Nephron (organoid): ENCODE data around the gene WNT3A.

Source experiments
- H3K27ac Mint-ChIP-seq, 3 experiments: 2 replicates each; pipeline ENCODE4 v1.8.0; 2020; ENCODE audit warnings: mixed read lengths in 3 of 3, mild to moderate bottlenecking in 2 of 3, moderate library complexity in 1 of 3
- H3K27me3 Mint-ChIP-seq: 2 replicates; pipeline ENCODE4 v1.8.0; 2021; ENCODE audit warnings: low read depth, mild to moderate bottlenecking, moderate library complexity, mixed read lengths
- H3K36me3 Mint-ChIP-seq: 2 replicates; pipeline ENCODE4 v1.8.0; 2020; ENCODE audit warnings: low read depth, mixed read lengths
- H3K4me1 Mint-ChIP-seq: 2 replicates; pipeline ENCODE4 v1.8.0; 2020; ENCODE audit warnings: mixed read lengths
- H3K4me3 Mint-ChIP-seq, 3 experiments: 2 replicates each; pipeline ENCODE4 v1.8.0; 2020; ENCODE audit warnings: mild to moderate bottlenecking in 3 of 3, mixed read lengths in 3 of 3, moderate library complexity in 2 of 3
- H3K9me3 Mint-ChIP-seq: 2 replicates; pipeline ENCODE4 v1.8.0; 2020; ENCODE audit warnings: mixed read lengths
- TF ChIP-seq, protein P1 (sequence below), 3 experiments: fragments of 200-600 bp; sonication (generic); IDR thresholded peaks; one replicate each; pipeline ENCODE4 v1.5.0; 2021; ENCODE audit warnings: antibody characterized with exemption in 3 of 3; ENCODE audit not compliant: unreplicated experiment in 3 of 3

WNT3A gene

GRCh38 chr1:228036701-228037231 lies 30.0 kb downstream of the WNT3A start:
- TF ChIP-seq, protein P1, sequence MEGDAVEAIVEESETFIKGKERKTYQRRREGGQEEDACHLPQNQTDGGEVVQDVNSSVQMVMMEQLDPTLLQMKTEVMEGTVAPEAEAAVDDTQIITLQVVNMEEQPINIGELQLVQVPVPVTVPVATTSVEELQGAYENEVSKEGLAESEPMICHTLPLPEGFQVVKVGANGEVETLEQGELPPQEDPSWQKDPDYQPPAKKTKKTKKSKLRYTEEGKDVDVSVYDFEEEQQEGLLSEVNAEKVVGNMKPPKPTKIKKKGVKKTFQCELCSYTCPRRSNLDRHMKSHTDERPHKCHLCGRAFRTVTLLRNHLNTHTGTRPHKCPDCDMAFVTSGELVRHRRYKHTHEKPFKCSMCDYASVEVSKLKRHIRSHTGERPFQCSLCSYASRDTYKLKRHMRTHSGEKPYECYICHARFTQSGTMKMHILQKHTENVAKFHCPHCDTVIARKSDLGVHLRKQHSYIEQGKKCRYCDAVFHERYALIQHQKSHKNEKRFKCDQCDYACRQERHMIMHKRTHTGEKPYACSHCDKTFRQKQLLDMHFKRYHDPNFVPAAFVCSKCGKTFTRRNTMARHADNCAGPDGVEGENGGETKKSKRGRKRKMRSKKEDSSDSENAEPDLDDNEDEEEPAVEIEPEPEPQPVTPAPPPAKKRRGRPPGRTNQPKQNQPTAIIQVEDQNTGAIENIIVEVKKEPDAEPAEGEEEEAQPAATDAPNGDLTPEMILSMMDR (IDR thresholded peaks at IDR 0.05; ENCODE audit: unreplicated experiment in 3 of 3) = no peak
- no peaks in the 10 kb centered on the region for H3K36me3 Mint-ChIP-seq
- peaks cover 14% of the 10 kb centered on the region for H3K9me3 Mint-ChIP-seq
- peaks cover 31% of the 10 kb centered on the region for H3K27me3 Mint-ChIP-seq
- no peaks in the 10 kb centered on the region for H3K4me1 Mint-ChIP-seq
- H3K4me3 Mint-ChIP-seq = no peak overlapping the region
- H3K27ac Mint-ChIP-seq = no peak overlapping the region

DNA sequence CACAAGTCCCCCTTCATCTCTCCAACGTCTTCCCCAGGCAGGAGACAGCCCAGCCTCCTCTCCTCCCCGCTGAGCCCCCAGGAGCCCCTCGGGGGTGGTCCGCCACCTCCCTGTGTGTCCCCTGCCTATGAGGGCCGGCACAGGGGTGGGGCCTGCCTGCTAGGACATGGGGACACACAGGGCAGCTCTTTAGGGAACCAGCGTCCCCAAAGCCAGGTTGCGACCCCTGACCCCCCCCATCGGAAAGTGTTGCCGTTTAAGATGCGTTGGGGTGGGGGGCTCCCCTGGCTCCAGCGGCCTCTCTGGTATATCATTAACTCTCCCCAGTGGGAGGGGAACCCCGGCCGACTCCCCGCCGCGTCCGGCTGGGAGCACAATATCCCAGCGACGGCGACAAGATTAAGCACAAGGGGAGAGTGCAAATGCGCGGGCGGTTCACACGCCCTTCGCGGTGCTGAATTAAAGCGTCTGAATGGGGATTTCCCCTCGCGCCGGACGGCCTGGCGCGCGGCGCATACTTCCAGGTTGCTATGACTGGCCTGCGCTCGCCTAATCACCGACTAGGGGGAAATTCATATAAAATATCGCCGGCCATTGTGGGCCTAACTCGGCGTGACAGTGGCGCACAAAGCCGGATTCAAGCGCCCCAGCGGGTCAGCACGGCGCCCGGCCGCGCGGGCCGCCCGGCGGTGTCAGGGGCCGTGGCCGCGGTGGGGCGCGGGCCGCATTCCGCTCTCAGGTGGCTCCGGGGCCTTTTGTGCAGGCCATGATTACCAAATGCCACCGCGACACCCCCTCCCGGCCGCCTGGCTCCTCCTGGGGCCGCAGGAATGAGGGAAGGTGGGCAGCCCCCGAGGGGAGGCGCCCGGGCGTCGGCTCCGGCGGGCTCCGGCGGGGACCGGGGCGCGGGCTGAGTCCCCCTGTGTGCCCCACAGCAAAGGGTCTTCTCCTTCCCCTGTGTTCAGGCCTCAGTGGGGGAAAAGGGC lies 30.9 kb downstream of the WNT3A start:
- H3K36me3 Mint-ChIP-seq = no peaks in the 10 kb centered on the region
- peaks cover 11% of the 10 kb centered on the region for H3K9me3 Mint-ChIP-seq
- H3K4me3 Mint-ChIP-seq = peak overlapping the region; percentile 18 to 56 (median 43)
- H3K27me3 Mint-ChIP-seq = peaks cover 27% of the 10 kb centered on the region
- TF ChIP-seq, protein P1 (IDR thresholded peaks at IDR 0.05; ENCODE audit: unreplicated experiment in 3 of 3) = no peak
- H3K27ac Mint-ChIP-seq = no peak overlapping the region
- no peaks in the 10 kb centered on the region for H3K4me1 Mint-ChIP-seq

GRCh38 chr1:228038387-228039005 lies 31.7 kb downstream of the WNT3A start:
- Mint-ChIP-seq H3K4me1 (no peaks in the 10 kb centered on the region), H3K27ac (no peak overlapping the region), H3K4me3 (no peak overlapping the region), H3K27me3 (peaks cover 27% of the 10 kb centered on the region), H3K9me3 (peaks cover 3% of the 10 kb centered on the region), H3K36me3 (no peaks in the 10 kb centered on the region)
- TF ChIP-seq, protein P1 (IDR thresholded peaks at IDR 0.05; ENCODE audit: unreplicated experiment in 3 of 3) = no peak

DNA sequence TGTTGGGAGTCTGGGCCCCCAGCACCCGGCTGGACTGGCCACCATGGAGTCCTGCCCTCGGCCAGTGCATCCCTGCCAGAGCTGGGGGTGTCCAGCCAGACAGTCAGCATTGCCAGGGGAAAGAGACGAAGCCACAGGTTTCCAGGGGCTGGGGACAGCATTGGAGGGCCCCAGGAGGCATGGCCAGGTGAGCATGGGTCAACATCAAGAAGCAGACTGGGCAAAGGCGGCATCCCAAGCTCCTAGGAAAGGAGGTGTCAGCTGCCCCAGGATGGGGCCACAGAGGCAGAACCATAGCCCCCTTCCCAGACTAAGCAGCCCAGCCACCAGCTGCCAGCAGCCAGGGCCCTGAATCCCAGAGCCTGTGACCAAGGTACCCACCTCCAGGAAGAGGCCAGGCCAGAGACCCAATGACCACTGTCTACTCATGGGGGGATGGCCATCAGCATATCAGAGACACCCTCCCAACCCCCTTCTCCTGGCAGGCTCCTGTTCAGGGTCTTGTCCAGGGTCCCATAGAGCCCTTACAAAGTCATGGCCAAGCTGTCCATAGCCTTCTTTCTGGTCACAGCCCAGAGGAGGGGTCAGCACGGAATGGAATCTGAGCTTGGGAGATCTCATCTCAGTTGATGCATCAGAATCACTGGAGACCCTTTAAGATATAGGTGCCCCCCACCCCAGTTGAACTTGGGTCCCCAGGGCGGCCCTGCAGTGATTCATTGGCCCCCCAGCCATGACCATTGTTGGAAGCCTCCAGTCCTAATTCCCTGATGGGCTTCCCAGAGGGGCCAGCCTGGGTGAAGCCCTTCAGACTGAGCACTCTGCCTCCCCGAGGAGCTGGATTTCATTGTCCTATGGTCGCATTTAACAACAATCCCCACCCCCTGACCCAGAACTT lies 32.5 kb downstream of the WNT3A start:
- no peaks in the 10 kb centered on the region for H3K36me3 Mint-ChIP-seq
- TF ChIP-seq, protein P1 (IDR thresholded peaks at IDR 0.05; ENCODE audit: unreplicated experiment in 3 of 3) = no peak
- H3K9me3 Mint-ChIP-seq = peaks cover 2% of the 10 kb centered on the region
- H3K27ac Mint-ChIP-seq = no peak overlapping the region
- H3K4me1 Mint-ChIP-seq = no peaks in the 10 kb centered on the region
- H3K4me3 Mint-ChIP-seq = no peak overlapping the region
- peaks cover 28% of the 10 kb centered on the region for H3K27me3 Mint-ChIP-seq

DNA sequence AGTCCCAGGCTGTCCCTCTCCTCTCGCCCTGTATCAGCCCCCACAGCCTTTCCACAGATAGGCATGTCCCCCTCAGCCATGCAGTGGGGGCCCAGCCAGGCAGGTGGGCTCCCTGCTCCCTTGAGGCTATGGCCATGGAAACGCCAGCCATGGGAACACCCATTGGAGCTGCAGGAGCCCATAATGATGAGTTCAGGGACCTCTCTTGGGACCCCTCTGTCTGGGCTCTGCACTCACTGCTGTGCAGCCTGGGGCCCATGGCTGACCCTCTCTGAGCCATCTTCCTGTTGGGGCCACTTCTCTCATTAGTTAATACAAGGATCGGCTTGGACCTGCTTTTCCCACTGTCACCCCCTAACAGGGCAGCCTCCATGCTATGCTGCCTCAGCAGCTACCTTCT lies 33.2 kb downstream of the WNT3A start:
- TF ChIP-seq, protein P1 (IDR thresholded peaks at IDR 0.05; ENCODE audit: unreplicated experiment in 3 of 3) = no peak
- Mint-ChIP-seq H3K27me3 (peaks cover 24% of the 10 kb centered on the region), H3K36me3 (no peaks in the 10 kb centered on the region), H3K4me1 (no peaks in the 10 kb centered on the region), H3K27ac (no peak overlapping the region), H3K4me3 (peak overlapping the region in 1 of 3 experiments; percentile 47), H3K9me3 (no peaks in the 10 kb centered on the region)
